Measurements from ENCODE around the gene SREBF2. TPM values are rescaled to one million over a fixed set of nuclear protein-coding genes. Genes with fewer than 3 reads are reported as not detected.

SREBF2 gene
- total RNA-seq, 2 experiments from 2014 or later: 101 to 105 TPM

DNA sequence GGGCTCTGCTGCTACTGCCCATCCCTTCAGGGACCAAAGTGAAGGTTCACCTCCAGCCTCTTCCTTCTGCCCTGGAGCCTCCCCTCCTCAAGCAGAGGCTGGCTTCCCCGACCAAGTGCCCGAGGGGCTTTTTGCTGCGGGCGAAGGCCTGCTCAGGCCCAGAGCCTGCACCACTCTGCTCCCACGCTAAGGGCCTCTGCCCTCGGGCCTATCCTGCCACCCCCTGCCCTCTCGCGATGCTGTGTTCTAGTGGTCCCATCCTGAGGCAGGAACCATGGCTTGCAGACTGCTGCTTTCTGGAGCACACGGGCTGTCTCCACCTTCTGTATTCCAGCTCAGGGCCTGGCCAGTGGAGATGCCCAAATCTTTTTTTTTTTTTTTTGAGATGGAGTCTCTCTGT lies 102.6 kb downstream of the SREBF2 start:
- Mint-ChIP-seq H3K4me1 (peaks cover 26% of the 10 kb centered on the region), H3K9me3 (ENCODE audit: low read depth) (no peaks in the 10 kb centered on the region), H3K4me3 (no peak overlapping the region), H3K36me3 (ENCODE audit: low read depth) (peaks cover 44% of the 10 kb centered on the region), H3K27me3 (no peaks in the 10 kb centered on the region), H3K27ac (no peak overlapping the region)
- ChIA-PET CTCF (interaction anchor here (4.3 kb wide), 1 partner anchor 9 kb away, joined by 17 read pairs; the partner anchor contains the start of gene TNFRSF13C), POLR2A (no interaction called here)
- ATAC-seq (no peak), DNase-seq (no peak)
- intact Hi-C loops (cut with DNase I, micrococcal nuclease): no loop called here

- intact Hi-C loops (cut with DNase I, micrococcal nuclease): no loop called here
- no peak for ATAC-seq
- Mint-ChIP-seq H3K27me3 (no peaks in the 10 kb centered on the region), H3K4me3 (no peak overlapping the region), H3K36me3 (ENCODE audit: low read depth) (peaks cover 57% of the 10 kb centered on the region), H3K4me1 (peaks cover 39% of the 10 kb centered on the region), H3K9me3 (ENCODE audit: low read depth) (no peaks in the 10 kb centered on the region), H3K27ac (no peak overlapping the region)
- CTCF ChIA-PET: interaction anchor here (4.3 kb wide), 1 partner anchor 11 kb away, joined by 17 read pairs; the partner anchor contains the start of gene TNFRSF13C
- DNase-seq: no peak
- POLR2A ChIA-PET: interaction anchor here (0.6 kb wide), 1 partner anchor 117 kb away, joined by 4 read pairs; no protein-coding TSS in a partner anchor
Observed at GRCh38 chr22:41936894-41937169, 103.9 kb downstream of the SREBF2 start.

- ChIA-PET CTCF (interaction anchor here (0.6 to 2.9 kb wide), 30 partner anchors 9 to 1055 kb away, joined by 3 to 30 read pairs (median 5); partner anchors contain the start of genes CCDC134, MEI1, SMIM45 and SREBF2), POLR2A (interaction anchor here (0.5 to 2.9 kb wide), 16 partner anchors 15 to 1024 kb away, joined by 3 to 32 read pairs (median 4); partner anchors contain the start of genes CCDC134, SNU13 and SREBF2)
- Mint-ChIP-seq H3K4me1 (peaks cover 63% of the 10 kb centered on the region), H3K4me3 (peak overlapping the region; percentile 78), H3K27me3 (no peaks in the 10 kb centered on the region), H3K27ac (peak overlapping the region; percentile 99), H3K36me3 (ENCODE audit: low read depth) (peaks cover 80% of the 10 kb centered on the region), H3K9me3 (ENCODE audit: low read depth) (no peaks in the 10 kb centered on the region)
- intact Hi-C loops (cut with DNase I, micrococcal nuclease): loop anchor here (1.0 to 5.0 kb wide), 13 partner anchors 13 to 675 kb away; partner anchors contain the start of genes PMM1 (in 1 of the 2), SNU13 (in 1 of the 2), SREBF2 (in 1 of the 2) and TNFRSF13C (in 1 of the 2)
- ATAC-seq (peak; percentile 75), DNase-seq (peak; percentile 98)
Observed at GRCh38 chr22:41939981-41940831, 107.3 kb downstream of the SREBF2 start.

DNA sequence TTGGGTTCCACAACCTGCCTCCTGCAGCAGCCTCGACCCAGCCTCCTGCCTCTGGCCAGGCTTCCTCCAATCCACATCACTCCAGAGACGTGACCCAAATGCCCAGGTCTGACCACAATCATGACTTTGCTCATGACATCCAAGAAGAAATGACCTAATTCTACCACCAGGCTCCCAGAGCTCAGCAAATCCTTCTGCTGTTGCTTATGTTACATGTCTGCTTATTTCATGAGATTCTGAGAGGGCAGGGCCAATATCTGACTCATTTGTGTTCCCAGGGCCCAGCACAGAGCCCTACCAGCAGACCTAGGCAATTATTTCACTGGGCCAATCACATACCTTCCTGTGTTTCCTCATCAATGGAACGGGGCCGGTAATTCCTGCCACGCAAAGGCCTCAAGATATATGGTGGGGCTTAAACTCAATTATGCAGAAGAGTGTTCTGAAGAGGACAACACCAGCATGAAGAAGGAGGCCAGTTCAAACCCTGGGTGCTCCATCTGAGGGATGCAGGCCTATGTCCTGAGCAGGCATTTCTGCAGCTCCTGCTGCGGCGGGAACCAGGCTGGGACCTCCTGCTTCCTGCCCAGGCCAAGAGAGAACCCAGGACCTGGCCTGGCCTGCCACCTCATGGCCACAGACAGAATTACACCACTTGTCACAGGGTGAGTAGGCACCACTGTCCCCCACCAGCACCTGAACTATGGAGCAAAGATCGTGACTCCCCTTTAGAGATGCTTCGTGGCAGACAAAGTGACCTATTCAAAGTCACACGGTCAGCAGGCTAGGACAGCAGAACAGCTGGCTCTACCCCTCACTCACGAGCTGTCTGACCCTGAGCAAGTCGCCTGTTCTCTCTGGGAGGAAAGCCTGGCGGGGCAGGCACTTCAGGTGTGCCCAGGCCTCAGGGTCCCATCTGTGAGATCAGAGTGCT lies 108.2 kb downstream of the SREBF2 start:
- no peaks in the 10 kb centered on the region for H3K27me3 Mint-ChIP-seq
- peaks cover 70% of the 10 kb centered on the region for H3K4me1 Mint-ChIP-seq
- POLR2A ChIA-PET: interaction anchor here (0.5 to 2.9 kb wide), 16 partner anchors 16 to 1025 kb away, joined by 3 to 32 read pairs (median 5); partner anchors contain the start of genes CCDC134, SNU13 and SREBF2

DNA sequence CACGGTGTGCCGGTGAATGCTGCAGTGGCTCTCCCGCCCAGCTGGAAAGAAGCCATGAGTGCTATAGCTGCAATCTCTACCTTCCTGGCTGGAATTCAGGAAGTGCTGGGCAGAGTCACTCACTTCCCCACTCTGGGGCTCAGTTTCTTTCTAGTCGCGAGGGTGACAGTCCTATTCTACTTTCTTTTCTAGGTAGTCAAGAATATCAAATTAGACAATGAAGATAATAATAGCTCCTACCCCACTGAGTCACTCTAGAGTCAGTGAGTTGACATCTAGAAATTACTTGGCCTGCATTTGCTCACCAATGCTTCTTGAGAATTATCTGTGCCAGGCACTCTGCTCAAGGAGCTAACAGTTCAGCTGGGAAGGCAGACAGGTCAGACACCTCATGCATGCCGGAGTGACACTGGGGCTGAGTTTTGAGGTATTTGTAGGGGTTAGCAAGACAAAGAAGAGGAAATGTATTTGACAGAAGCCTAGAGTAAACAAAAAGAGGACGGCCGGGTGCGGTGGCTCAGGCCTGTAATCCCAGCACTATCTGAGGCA lies 110.8 kb downstream of the SREBF2 start:
- ChIA-PET CTCF (interaction anchor here (0.6 to 5.0 kb wide), 14 partner anchors 15 to 532 kb away, joined by 3 to 31 read pairs (median 4); partner anchors contain the start of genes MEI1, SREBF2 and TNFRSF13C), POLR2A (interaction anchor here (0.8 to 1.6 kb wide), 5 partner anchors 81 to 244 kb away, joined by 4 to 9 read pairs (median 5); partner anchors contain the start of genes CCDC134, MEI1 and SREBF2)
- Mint-ChIP-seq H3K27ac (peak overlapping the region; percentile 96), H3K4me1 (peaks cover 80% of the 10 kb centered on the region), H3K36me3 (ENCODE audit: low read depth) (peaks cover 69% of the 10 kb centered on the region), H3K27me3 (no peaks in the 10 kb centered on the region), H3K4me3 (peak overlapping the region; percentile 48), H3K9me3 (ENCODE audit: low read depth) (no peaks in the 10 kb centered on the region)
- peak; percentile 2 for ATAC-seq
- intact Hi-C loops (cut with DNase I, micrococcal nuclease): loop anchor here in 1 of 2 experiments (5.0 kb wide), 1 partner anchor 496 kb away; the partner anchor contains the start of gene TOB2
- peak; percentile 56 for DNase-seq

More for the DNA sequence above, 108.2 kb downstream of the SREBF2 start:
- Mint-ChIP-seq H3K9me3 (ENCODE audit: low read depth) (no peaks in the 10 kb centered on the region), H3K27ac (peak overlapping the region; percentile 99), H3K36me3 (ENCODE audit: low read depth) (peaks cover 82% of the 10 kb centered on the region), H3K4me3 (peak overlapping the region; percentile 78)
- DNase-seq: peak; percentile 91
- intact Hi-C loops (cut with DNase I, micrococcal nuclease): loop anchor here (1.0 to 5.0 kb wide), 19 partner anchors 14 to 674 kb away; partner anchors contain the start of genes CCDC134 (in 1 of the 2), PMM1 (in 1 of the 2), SNU13 (in 1 of the 2) and SREBF2 (in 1 of the 2)
- CTCF ChIA-PET: interaction anchor here (0.5 to 2.9 kb wide), 36 partner anchors 8 to 1258 kb away, joined by 3 to 30 read pairs (median 4); partner anchors contain the start of genes CCDC134, MEI1, SMIM45 and SREBF2
- peak; percentile 63 for ATAC-seq

GRCh38 chr22:41946629-41947423 lies 113.9 kb downstream of the SREBF2 start, which contains the start of gene CENPM:
Gene CENPM (minus strand): TSS chr22:41947152. CDS start chr22:41947076, 76 bp downstream.
- ChIA-PET POLR2A (interaction anchor here (0.6 to 2.4 kb wide), 16 partner anchors 18 to 669 kb away, joined by 3 to 15 read pairs (median 4); partner anchors contain the start of genes CCDC134, PMM1, SMDT1 and SREBF2), CTCF (interaction anchor here (0.6 to 5.0 kb wide), 14 partner anchors 10 to 634 kb away, joined by 3 to 31 read pairs (median 4); partner anchors contain the start of genes CCDC134, MEI1, NDUFA6 and TNFRSF13C)
- peak within 1 kb of the TSS; percentile 97 for H3K4me3 Mint-ChIP-seq
- peak within 1 kb of the TSS; percentile 92 for H3K27ac Mint-ChIP-seq
- DNase-seq (peak; percentile 98), ATAC-seq (peak; percentile 95)
- intact Hi-C loops (cut with DNase I, micrococcal nuclease): loop anchor here in 1 of 2 experiments (1.0 to 5.0 kb wide), 8 partner anchors 51 to 1310 kb away; partner anchors contain the start of genes MRTFA, NAGA, NDUFA6 and SMDT1
- no peaks in the 10 kb centered on the region for H3K9me3 Mint-ChIP-seq (ENCODE audit: low read depth)
- peaks cover 59% of the 10 kb centered on the region for H3K4me1 Mint-ChIP-seq
- H3K27me3 Mint-ChIP-seq: no peaks in the 10 kb centered on the region
- peaks cover 38% of the 10 kb centered on the region for H3K36me3 Mint-ChIP-seq (ENCODE audit: low read depth)

DNA sequence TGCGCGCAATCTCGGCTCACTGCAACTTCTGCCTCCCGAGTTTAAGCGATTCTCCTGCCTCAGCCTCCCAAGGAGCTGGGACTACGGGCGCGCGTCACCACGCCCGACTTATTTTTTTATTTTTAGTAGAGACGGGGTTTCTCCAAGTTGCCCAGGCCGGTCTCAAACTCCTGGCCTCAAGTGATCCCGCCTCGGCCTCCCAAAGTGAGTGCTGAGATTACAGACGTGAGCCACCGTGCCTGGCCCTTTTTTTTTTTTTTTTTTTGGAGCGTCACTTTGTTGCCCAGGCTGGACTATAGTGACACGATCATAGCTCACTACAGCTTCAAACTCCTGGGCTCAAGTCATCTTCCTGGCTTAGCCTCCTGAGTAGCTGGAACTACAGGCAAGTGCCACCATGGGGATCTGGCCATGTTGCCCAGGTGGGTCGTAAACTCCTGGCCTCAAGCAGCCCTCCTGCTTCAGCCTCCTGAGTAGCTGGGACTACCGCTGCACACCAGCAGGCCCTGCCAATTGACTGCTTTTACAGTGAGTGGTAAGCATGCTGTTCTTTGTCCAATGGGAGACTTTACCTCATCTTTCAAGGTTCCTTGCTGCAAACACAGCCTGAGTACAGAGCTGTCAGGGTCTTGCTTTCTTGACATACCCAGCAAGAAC lies 114.6 kb downstream of the SREBF2 start:
- peak overlapping the region; percentile 97 for H3K4me3 Mint-ChIP-seq
- DNase-seq: no peak
- intact Hi-C loops (cut with DNase I, micrococcal nuclease): loop anchor here in 1 of 2 experiments (1.0 to 5.0 kb wide), 4 partner anchors 51 to 1310 kb away; partner anchors contain the start of genes MRTFA, NAGA, SMDT1 and WBP2NL
- POLR2A ChIA-PET: interaction anchor here (0.6 to 2.4 kb wide), 12 partner anchors 19 to 668 kb away, joined by 3 to 15 read pairs (median 4); partner anchors contain the start of genes CCDC134, PMM1, SMDT1 and SREBF2
- H3K4me1 Mint-ChIP-seq: peaks cover 55% of the 10 kb centered on the region
- H3K9me3 Mint-ChIP-seq (ENCODE audit: low read depth): no peaks in the 10 kb centered on the region
- peak overlapping the region; percentile 90 for H3K27ac Mint-ChIP-seq
- CTCF ChIA-PET: interaction anchor here (0.6 to 5.0 kb wide), 10 partner anchors 9 to 635 kb away, joined by 3 to 31 read pairs (median 4); partner anchors contain the start of genes CCDC134, MEI1, NDUFA6 and TNFRSF13C
- ATAC-seq: no peak
- no peaks in the 10 kb centered on the region for H3K27me3 Mint-ChIP-seq
- H3K36me3 Mint-ChIP-seq (ENCODE audit: low read depth): peaks cover 33% of the 10 kb centered on the region

GRCh38 chr22:41948142-41948541 lies 115.2 kb downstream of the SREBF2 start:
- no peak for ATAC-seq
- CTCF ChIA-PET: interaction anchor here (0.6 to 1.7 kb wide), 3 partner anchors 8 to 496 kb away, joined by 3 to 4 read pairs (median 4); no protein-coding TSS in a partner anchor
- peaks cover 28% of the 10 kb centered on the region for H3K36me3 Mint-ChIP-seq (ENCODE audit: low read depth)
- intact Hi-C loops (cut with DNase I, micrococcal nuclease): loop anchor here in 1 of 2 experiments (5.0 kb wide), 1 partner anchor 1311 kb away; the partner anchor contains the start of gene MRTFA
- H3K27ac Mint-ChIP-seq: peak overlapping the region; percentile 47
- H3K27me3 Mint-ChIP-seq: no peaks in the 10 kb centered on the region
- no peaks in the 10 kb centered on the region for H3K9me3 Mint-ChIP-seq (ENCODE audit: low read depth)
- POLR2A ChIA-PET: interaction anchor here (2.4 kb wide), 1 partner anchor 115 kb away, joined by 15 read pairs; the partner anchor contains the start of gene SREBF2
- no peak for DNase-seq
- peak overlapping the region; percentile 97 for H3K4me3 Mint-ChIP-seq
- peaks cover 50% of the 10 kb centered on the region for H3K4me1 Mint-ChIP-seq
